Mucosa of descending colon (tissue), 3 donors: ENCODE measurements around the gene TBC1D7. TPM values are rescaled to one million over a fixed set of nuclear protein-coding genes. Genes with fewer than 3 reads are reported as not detected.
A peak's percentile ranks its signal among the peaks of the same experiment; 100 is the strongest.

Source experiments
- ATAC-seq: fragments of 200-7000 bp; cut with Tn5 transposase; one replicate; pipeline ENCODE4 v1.9.1; 2020; ENCODE audit warnings: mild to moderate bottlenecking, moderate library complexity
- DNase-seq, 3 donors: peaks; one replicate each; pipeline ENCODE4 v3.0.0-alpha.2; 2020
- H3K36me3 ChIP-seq: fragments of 200-600 bp; one replicate; pipeline ENCODE4 v1.8.0; 2021; ENCODE audit warnings: low read depth, mild to moderate bottlenecking
- H3K4me1 ChIP-seq: fragments of 200-600 bp; one replicate; pipeline ENCODE4 v1.8.0; 2021; ENCODE audit warnings: low read depth, mild to moderate bottlenecking
- H3K4me3 ChIP-seq: fragments of 200-600 bp; one replicate; pipeline ENCODE4 v1.8.0; 2021; ENCODE audit warnings: mild to moderate bottlenecking
- H3K9me3 ChIP-seq: fragments of 200-600 bp; one replicate; pipeline ENCODE4 v1.8.0; 2021; ENCODE audit warnings: mild to moderate bottlenecking
- CTCF ChIP-seq: fragments of 200-600 bp; IDR thresholded peaks from one replicate; pipeline ENCODE4 v1.8.0; 2022; ENCODE audit warnings: antibody characterized with exemption, mild to moderate bottlenecking
- intact Hi-C, 2 donors: fragments of 100-400 bp; cut with DNase I in 1 of 2; cut with micrococcal nuclease in 1 of 2; formaldehyde crosslinking; loops; one replicate each; pipeline versions ENCODE4 v1.11.0 to v1.11.1; 2022; cut with DNase I, micrococcal nuclease
- total RNA-seq, 3 donors: library from RNA; stranded (reverse); fragmentation: NEBNext Ultra II Directional in 2 of 3; extraction: Animal tissue kit (Norgen Biotek cat#: 25700) in 2 of 3; gene quantifications; one replicate each; pipeline versions ENCODE4 v1.2.1 to v1.2.4, GENCODE V29; 2021 to 2023
- donor health status: DM: no; HTN: no; CAD: no; lungs with moderate emphysema.
- donor health status: DM: no; HTN: no; CAD: no.
- donor health status: DM: no; HTN: yes; CAD: no.

Gene TBC1D7
- total RNA-seq, 3 donors from 2014 or later = 14.0 to 25.7 (median 22.4) TPM

- no peak for TF ChIP-seq CTCF
- ATAC-seq = no peak
- Histone ChIP-seq H3K9me3 (no peaks in the 10 kb centered on the region), H3K4me1 (no peaks in the 10 kb centered on the region), H3K4me3 (no peak overlapping the region), H3K36me3 (no peaks in the 10 kb centered on the region)
- no peak for DNase-seq
- intact Hi-C loops = no loop called here
These were observed 31.8 kb downstream of the TBC1D7 start for GRCh38 chr6:13296536-13296997.

GRCh38 chr6:13295576-13295975 is 32.8 kb downstream of the TBC1D7 start:
- no peaks in the 10 kb centered on the region for H3K9me3 ChIP-seq
- intact Hi-C loops = no loop called here
- no peak for ATAC-seq
- no peaks in the 10 kb centered on the region for H3K4me1 ChIP-seq
- no peak for DNase-seq
- no peak overlapping the region for H3K4me3 ChIP-seq
- no peak for TF ChIP-seq CTCF
- no peaks in the 10 kb centered on the region for H3K36me3 ChIP-seq

- no peak for DNase-seq
- intact Hi-C loops = no loop called here
- TF ChIP-seq CTCF = no peak
- Histone ChIP-seq H3K36me3 (no peaks in the 10 kb centered on the region), H3K9me3 (no peaks in the 10 kb centered on the region), H3K4me1 (peaks cover 6% of the 10 kb centered on the region), H3K4me3 (no peak overlapping the region)
- no peak for ATAC-seq
These were observed 33.8 kb downstream of the TBC1D7 start for GRCh38 chr6:13294499-13295069.

- Histone ChIP-seq H3K4me3 (no peak overlapping the region), H3K4me1 (peaks cover 6% of the 10 kb centered on the region), H3K9me3 (no peaks in the 10 kb centered on the region), H3K36me3 (no peaks in the 10 kb centered on the region)
- no peak for TF ChIP-seq CTCF
- ATAC-seq (no peak), DNase-seq (no peak)
- intact Hi-C loops = no loop called here
These were observed 35.6 kb downstream of the TBC1D7 start for GRCh38 chr6:13292774-13293173.

- ATAC-seq (no peak), DNase-seq (no peak)
- Histone ChIP-seq H3K36me3 (no peaks in the 10 kb centered on the region), H3K4me3 (no peak overlapping the region), H3K9me3 (peaks cover 13% of the 10 kb centered on the region), H3K4me1 (peaks cover 6% of the 10 kb centered on the region)
- TF ChIP-seq CTCF = no peak
- intact Hi-C loops = no loop called here
These were observed 38.0 kb downstream of the TBC1D7 start for GRCh38 chr6:13290335-13290734.

GRCh38 chr6:13289789-13290318 is 38.5 kb downstream of the TBC1D7 start:
- Histone ChIP-seq H3K9me3 (peaks cover 13% of the 10 kb centered on the region), H3K4me3 (no peak overlapping the region), H3K36me3 (no peaks in the 10 kb centered on the region), H3K4me1 (peaks cover 6% of the 10 kb centered on the region)
- ATAC-seq (peak; percentile 85), DNase-seq (peak in 1 of 3 donors; percentile 58)
- intact Hi-C loops = no loop called here
- TF ChIP-seq CTCF = no peak
